GM19397 (cell line): ENCODE measurements around the gene CRY2.

ENCODE experiments used
- ATAC-seq: cut with Tn5 transposase; IDR thresholded peaks from one replicate; pipeline ENCODE4 v1.9.1; 2021; ENCODE audit warnings: mild to moderate bottlenecking, moderate library complexity; ENCODE audit not compliant: unreplicated experiment

CRY2 gene

DNA sequence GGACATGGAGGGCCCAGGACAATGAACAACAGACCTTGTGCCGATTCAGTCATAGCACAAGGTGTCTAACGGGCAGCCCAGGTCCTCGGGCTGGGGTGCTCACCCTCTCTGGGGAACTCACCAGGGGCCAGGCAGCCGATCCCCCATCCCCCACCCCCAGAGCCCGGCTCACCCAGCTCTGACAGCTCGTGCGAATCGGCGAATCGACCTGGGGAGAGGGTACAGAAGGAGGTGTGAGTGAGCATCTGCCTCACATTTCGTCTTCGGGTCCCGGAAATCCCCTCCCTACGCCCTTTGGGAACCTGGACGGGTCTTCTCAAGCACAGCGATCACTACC is 70.0 kb downstream of the CRY2 start:
- ATAC-seq = no peak

DNA sequence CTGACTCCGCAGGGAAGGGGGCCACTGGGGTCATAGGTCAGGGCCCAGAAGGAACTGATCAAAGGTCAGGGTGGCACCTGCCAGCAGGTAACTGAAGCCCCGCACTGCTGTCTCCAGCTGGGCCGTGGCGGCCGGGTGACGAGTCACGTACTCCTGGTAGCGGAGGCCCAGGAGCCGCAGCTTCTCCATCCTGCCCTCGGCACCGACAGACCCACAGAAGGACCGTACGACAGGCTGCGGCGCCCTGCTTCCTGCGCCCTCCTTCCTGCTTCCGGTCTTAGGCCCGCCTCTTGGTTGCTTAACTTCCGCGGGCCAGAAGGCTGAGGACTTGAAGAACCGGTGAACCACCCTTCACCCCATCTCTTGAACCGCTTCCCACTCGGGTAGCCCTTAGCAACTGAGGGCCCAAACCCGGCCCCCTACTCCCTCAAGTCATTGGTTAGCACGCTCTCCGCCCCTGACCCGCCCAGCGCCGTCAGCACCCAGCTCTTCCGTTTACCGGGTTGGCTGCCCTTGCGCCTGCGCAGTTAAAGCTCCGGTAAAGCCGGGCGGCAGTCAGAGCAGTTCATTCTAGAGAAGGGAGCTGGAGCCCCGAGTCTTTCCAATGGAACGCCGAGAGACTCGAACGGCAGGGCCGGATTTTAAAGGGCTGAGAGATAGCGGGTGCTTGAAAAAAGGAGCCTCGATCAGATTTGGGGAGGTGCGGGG is 70.5 kb downstream of the CRY2 start, which contains the start of gene PEX16:
Gene PEX16, minus strand, starts transcription at position 255 of the 708 bp plus-strand sequence. Its CDS starts 66 bp downstream, at position 189.
- peak; percentile 85 for ATAC-seq

- ATAC-seq = peak; percentile 34
These were observed 71.2 kb downstream of the CRY2 start for GRCh38 chr11:45918331-45918941.

- ATAC-seq = no peak
These were observed 71.8 kb downstream of the CRY2 start for GRCh38 chr11:45918962-45919675.

DNA sequence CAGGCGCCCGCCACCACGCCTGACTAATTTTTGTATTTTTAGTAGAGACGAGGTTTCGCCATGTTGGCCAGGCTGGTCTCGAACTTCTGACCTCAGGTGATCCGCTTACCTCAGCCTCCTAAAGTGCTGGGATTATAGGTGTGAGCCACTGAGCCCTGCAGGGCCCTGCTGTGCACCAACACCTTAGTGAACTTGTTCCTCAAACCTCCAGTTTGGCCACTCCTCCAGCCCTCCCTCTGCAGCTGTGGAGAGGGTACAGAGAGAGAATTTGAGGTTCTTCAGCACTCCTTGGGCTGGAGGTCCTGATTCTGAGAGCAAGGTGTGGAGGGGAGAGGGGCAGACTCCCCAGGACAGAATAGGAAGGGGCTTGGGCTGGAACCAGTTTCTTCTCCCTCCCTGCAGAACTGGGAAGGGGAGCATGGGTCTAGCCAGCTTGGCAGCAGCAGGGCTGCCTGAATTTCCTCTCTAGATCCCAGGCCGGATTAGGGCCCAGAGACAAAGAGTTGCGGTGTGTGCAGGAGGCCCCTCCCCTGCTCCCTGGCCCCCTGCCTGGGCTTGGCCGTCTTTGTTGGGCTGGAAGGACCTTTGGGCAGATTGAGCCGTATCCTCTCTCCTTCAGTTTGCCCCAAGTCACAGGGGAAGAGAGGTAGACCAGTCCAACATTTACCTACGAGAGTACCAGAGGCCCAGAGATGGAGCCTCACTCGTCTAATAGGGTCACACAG is 72.7 kb downstream of the CRY2 start:
- no peak for ATAC-seq

GRCh38 chr11:45920531-45921477 is 73.5 kb downstream of the CRY2 start:
- ATAC-seq = no peak

- no peak for ATAC-seq
These were observed 74.5 kb downstream of the CRY2 start for GRCh38 chr11:45921561-45922424.

DNA sequence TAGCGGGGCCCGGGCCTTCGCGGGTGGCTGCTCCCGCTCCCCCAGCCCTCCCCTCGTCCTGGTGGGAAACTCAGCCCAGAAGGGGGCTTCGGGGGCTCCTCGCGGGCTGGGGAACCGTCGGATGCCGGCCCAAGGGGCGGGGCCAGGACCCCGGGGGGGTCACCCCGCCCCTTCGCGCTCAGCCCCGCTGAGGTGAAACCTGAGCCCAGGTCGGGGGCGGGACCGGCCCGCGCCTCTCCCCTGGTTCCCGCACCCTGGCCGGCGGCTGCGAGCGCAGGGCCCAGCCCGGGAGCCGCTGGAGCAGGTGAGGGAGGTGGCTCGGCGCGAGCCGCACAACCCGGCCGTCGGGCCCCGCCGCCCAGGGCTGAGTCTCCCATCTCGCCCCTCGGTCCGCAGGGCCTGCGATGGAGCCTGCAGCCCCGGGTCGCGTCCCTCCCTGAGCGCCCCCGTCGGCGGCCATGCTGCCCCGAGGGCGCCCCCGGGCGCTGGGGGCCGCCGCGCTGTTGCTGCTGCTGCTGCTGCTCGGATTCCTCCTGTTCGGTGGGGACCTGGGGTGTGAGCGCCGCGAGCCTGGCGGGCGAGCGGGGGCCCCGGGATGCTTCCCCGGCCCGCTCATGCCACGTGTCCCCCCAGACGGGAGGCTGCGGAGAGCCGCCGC is 75.3 kb downstream of the CRY2 start, which contains the start of gene LARGE2:
Gene LARGE2, plus strand, starts transcription at position 232 of the 658 bp plus-strand sequence. Its CDS starts 227 bp downstream, at position 459.
- no peak for ATAC-seq

GRCh38 chr11:45924036-45924915 is 77.0 kb downstream of the CRY2 start:
- ATAC-seq = no peak

GRCh38 chr11:45924927-45925326 is 77.7 kb downstream of the CRY2 start:
- ATAC-seq = no peak

- ATAC-seq = no peak
These were observed 78.3 kb downstream of the CRY2 start for GRCh38 chr11:45925550-45925949.

DNA sequence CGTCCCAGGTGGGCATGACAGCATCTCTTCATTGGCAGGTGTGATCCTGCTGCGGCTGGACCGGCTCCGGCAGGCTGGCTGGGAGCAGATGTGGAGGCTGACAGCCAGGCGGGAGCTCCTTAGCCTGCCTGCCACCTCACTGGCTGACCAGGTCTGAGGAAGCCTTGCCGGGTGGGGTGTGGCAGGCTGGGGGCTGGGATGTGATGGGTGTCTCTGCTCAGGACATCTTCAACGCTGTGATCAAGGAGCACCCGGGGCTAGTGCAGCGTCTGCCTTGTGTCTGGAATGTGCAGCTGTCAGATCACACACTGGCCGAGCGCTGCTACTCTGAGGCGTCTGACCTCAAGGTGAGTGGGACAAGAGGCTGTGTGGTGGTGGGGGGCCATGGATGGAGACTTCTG is 78.7 kb downstream of the CRY2 start:
- ATAC-seq = no peak

DNA sequence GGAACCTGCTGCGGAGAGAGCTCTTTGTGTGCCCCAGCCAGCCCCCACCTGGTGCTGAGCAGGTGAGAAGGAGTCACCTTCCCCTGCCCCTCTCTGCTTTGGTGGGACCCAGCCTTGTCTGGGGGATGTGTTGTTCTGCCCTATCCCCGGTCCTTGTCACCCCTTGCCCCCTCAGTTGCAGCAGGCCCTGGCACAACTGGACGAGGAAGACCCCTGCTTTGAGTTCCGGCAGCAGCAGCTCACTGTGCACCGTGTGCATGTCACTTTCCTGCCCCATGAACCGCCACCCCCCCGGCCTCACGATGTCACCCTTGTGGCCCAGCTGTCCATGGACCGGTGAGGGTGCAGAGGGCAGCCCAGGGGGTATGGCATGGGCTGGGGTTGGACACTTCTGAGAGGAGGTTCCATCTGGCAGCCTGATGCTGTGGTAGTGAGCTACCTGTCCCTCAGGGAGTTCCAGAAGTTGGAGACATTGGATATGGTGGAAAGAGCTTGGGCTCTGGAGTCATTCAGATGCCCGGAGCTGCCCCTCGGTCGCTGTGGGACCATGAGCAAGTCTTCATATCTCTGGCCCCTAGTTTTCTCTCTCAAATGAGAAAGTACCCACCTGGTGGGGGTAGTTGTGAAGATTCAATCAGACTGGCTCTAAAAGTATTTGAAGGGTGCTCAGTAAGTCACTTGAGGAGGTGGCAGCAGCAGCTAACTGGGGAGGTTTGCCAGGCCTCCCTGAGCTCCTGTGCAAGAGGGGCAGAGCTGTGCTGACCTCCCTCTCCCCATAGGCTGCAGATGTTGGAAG is 79.5 kb downstream of the CRY2 start:
- ATAC-seq = no peak

DNA sequence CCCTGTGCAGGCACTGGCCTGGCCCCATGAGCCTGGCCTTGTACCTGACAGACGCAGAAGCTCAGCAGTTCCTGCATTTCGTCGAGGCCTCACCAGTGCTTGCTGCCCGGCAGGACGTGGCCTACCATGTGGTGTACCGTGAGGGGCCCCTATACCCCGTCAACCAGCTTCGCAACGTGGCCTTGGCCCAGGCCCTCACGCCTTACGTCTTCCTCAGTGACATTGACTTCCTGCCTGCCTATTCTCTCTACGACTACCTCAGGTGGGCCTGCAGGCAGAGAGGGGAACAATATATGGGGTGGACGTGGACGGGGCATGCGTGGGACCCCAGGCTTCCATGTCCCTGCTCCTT is 80.0 kb downstream of the CRY2 start:
- no peak for ATAC-seq

GRCh38 chr11:45927684-45928413 is 80.6 kb downstream of the CRY2 start:
- ATAC-seq = no peak

- no peak for ATAC-seq
These were observed 81.4 kb downstream of the CRY2 start for GRCh38 chr11:45928535-45929215.
